Peyer's patch (tissue), 4 donors: ENCODE results near the gene STOM.

Experiments
- POLR2A ChIP-seq, 2 donors: fragments of 450-650 bp; IDR thresholded peaks; one replicate each; pipeline ENCODE4 v1.5.1; 2017; ENCODE audit warnings: antibody characterized with exemption in 2 of 2, mild to moderate bottlenecking in 2 of 2, moderate library complexity in 2 of 2
- TF ChIP-seq, protein P1 (sequence below), 6 experiments: fragments of 450-650 bp in 4 of 6; fragments of 200-600 bp in 2 of 6; sonication (generic) in 1 of 6; IDR thresholded peaks; one replicate each; pipeline ENCODE4 v1.5.1; 2017 to 2019; ENCODE audit warnings: antibody characterized with exemption in 6 of 6, mild to moderate bottlenecking in 3 of 6, moderate library complexity in 1 of 6

- TF ChIP-seq, protein P1, sequence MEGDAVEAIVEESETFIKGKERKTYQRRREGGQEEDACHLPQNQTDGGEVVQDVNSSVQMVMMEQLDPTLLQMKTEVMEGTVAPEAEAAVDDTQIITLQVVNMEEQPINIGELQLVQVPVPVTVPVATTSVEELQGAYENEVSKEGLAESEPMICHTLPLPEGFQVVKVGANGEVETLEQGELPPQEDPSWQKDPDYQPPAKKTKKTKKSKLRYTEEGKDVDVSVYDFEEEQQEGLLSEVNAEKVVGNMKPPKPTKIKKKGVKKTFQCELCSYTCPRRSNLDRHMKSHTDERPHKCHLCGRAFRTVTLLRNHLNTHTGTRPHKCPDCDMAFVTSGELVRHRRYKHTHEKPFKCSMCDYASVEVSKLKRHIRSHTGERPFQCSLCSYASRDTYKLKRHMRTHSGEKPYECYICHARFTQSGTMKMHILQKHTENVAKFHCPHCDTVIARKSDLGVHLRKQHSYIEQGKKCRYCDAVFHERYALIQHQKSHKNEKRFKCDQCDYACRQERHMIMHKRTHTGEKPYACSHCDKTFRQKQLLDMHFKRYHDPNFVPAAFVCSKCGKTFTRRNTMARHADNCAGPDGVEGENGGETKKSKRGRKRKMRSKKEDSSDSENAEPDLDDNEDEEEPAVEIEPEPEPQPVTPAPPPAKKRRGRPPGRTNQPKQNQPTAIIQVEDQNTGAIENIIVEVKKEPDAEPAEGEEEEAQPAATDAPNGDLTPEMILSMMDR (IDR thresholded peaks at IDR 0.05) = no peak
- TF ChIP-seq POLR2A (IDR thresholded peaks at IDR 0.05) = no peak
These were observed 80.2 kb downstream of the STOM start for GRCh38 chr9:121289772-121290370.
